ENCODE results near the gene PIMREG.

Gene PIMREG, protein sequence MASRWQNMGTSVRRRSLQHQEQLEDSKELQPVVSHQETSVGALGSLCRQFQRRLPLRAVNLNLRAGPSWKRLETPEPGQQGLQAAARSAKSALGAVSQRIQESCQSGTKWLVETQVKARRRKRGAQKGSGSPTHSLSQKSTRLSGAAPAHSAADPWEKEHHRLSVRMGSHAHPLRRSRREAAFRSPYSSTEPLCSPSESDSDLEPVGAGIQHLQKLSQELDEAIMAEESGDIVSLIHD

DNA sequence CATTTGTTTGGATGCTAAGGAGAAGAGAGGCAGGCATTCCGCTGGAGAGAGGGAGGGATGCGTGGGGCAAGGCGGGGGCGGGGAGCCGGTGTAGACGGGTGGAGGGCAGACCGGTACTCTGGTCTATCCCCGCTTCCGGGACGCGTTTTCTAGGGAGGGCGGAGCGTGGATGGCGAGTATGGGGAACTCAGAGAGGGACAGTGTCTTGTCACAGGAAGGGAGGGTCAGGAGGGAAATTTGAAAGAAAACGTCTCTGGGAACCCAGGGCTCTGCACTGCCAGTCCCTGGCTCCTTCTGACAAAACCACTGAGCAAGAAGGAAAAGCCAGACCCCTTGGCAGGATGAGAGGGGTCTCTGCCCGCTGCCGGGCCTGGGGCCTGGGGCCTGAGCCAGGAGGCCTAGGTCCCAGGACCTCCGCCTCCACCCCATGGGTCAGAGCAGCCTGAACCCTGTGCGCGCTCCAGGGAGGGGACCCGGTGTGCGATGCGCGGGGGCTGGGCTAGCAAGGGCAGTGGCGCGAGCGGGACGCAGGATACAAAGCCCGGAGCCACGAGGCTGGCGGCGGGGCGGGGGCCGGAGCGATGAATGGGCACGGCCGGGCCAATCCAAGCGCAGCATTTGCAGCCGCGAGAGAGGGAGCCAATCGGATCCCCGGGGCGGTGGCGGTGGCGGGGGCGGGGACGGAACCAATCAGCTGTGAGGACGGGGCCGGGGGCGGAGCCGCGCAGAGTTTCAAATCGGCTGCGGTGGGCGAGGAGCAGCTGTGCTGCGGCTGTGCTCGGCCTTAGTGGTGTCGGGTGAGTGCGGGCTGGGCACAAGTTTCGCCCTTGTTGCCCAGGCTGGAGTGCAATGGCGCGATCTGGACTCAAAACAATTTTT, at the start of gene PIMREG:
Gene PIMREG (plus strand): TSS at position 764 of the 879 bp plus-strand sequence. CDS start 656 bp downstream, outside the sequence.
- peak; percentile 99 for DNase-seq (ENCODE audit: low spot score)

DNA sequence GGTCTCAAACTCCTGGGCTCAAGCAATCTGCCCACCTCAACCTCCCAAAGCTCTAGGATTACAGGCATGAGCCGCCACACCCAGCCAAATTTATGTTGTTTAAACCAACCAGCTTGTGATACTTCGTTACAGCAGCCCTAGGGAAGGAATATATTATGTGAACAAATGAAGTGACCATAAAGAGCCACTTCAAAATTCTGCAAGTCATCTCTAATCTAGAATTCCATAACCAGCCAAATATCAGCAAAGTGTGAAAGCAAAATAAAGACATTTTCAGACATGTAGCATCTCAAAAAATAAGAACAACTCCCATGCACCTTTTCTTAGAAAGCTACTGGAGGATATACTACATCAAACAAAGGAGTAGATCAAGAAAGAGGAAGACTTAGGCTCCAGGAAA, 45.3 kb upstream of the PIMREG start:
- no peak for DNase-seq (ENCODE audit: low spot score)

DNA sequence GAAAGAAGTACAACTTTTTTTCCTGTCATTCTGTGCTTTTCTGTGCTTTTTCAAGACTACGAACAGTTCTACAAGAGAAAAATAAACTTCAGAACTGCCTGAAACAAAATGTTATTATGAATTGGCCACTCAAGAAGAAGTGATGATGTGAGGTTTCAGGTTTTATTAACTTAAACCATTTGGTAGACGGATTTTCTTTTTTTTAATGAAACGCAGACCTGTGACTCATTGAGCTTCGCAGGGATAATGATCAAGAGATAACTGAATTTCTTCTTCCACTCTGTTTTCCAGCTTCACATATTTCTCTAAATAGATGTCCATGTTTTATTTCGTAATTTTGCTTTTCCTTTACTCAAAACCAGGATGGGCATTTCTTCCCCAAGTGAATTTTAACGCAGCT, 42.0 kb upstream of the PIMREG start:
- DNase-seq (ENCODE audit: low spot score), result no peak

DNA sequence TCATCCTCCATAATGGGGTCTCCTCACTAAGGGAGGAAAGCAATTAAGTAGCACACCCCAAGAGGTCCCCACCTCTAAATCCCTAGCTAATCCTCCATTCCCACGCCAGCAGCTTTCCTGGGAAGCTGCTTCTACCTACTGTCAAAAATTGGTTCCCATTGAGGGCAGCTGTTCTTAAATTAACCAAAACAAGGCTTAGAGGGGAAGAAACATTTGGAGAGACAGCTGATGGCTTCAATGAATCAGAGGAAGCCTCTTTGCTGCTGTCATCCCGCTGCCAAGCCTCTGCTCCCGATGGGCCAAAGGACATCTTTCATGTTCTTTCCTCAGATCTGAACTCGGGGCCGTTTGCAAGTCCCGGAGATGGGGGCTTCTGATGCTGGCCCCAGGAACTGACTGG, 36.0 kb upstream of the PIMREG start:
- no peak for DNase-seq (ENCODE audit: low spot score)

DNA sequence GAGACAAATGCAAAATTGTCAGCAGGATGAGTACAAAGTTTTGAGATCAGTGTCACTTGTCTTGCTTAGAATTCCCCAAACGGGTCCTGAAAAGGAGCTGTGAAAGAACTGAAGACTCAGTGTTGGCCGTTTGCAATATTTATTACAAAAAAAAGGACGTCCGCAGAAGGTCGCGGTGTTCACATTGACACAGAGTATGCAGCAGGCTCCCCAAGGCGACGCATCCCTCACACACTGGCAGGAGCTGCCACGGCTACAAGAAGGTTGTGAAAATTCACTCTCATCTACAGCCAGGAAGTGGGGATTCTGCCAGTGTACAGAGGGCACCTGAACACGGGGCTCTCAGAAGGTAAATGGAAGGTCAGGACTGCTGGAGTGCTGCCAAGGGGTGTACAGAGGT, 35.5 kb upstream of the PIMREG start:
- no peak for DNase-seq (ENCODE audit: low spot score)

DNA sequence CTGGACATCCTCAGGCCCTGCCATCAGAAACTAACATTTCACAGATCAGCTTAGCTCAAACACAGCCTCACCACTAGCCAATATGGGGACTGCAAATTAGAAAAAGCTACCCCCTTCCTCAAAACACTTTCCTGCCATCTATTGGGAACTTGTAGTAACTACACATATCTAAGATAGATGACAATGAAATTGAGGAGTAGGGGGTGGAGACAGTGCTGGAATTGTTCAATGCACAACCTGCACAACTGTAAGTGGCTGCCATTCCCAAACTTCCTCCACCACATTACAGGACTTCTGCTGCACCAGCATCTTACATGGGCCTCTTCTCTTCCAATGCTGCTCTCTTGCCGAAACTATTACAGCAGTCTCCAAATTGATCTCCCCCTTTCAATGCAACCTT, 31.2 kb upstream of the PIMREG start:
- DNase-seq (ENCODE audit: low spot score), result peak; percentile 61

DNA sequence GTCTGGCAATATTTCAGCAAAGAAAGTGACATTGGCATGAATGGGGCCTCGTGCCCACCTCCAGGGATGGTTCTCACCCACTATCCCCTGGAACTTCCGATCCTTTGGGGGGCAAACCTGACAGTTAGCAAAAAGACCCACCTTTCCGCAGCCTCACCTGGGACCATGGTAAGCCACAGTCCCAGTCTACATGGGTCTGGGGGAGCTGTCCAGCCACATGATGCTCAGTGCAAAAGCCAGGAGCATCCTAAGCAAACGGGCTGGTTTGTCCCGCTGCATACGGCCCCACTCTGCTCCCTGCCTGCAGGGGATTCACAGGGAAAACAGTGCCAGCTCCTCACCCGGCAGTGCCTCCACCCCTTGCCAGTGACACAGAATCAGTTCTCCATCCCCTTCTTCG, 28.6 kb upstream of the PIMREG start:
- no peak for DNase-seq (ENCODE audit: low spot score)

DNA sequence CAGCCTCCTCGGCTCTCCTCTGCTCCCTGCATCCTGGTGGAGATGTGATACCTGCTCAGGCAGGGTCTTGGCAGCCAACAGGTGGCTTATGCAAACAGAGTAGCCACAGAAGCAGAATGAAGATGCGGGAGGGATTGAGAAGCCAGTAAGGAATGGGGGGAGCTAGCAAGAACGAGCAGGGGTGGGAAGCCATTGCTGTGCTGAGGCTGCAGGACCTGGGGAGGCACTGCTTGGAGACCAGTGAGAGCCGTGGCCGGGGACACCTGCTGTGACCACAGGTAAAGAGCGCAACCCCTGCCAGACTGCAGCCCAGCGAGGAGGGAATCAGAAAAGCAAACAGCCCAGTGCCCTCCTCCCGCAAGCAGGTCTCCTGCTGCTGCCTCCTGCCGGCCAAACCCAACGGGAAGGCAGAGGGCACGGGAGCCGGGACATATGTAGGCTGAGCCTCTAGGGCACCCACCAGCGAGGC, 24.0 kb upstream of the PIMREG start:
- peak; percentile 11 for DNase-seq (ENCODE audit: low spot score)

DNA sequence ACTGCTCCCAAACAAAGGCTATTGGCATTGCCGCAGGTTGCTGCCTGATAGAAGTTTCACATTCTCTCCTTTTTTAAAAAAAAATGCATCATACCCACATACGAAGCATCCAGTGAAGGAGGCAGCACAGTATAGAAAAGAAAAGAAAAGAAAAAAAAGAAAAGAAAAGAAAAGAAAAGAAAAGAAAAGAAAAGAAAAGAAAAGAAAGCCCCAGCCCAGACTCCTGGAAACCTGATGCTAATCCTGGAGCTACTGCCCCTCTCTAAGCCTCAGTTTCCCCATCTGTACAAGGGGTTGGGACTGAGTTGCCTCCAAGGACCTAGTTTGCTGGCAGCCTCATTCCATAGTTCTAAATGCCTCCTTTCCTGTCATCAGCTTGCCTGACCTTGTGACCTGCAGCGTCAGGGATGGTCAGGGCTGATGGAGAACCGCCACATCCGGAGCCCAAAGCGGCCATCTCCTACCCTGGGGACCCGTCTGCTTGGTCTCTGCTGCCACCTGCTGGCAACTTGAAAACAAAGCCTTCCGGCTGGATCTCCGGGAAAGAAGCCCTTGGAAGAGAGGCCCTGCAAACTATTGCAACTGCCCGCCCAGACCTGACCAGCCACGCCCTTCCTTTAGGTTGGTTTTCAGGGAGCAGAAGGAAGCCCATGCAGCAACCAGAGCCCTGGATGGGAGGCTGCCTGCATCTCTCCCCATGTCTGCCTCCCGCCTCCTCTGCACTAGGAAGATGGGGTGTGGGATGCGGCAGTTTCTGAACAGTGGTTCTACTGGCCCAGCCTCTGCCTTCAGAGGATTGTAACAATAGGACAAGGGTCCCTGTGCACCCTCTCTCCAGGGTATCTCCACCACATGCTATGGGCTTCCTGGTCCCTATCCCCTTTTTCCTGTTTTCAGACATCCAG, 22.3 kb upstream of the PIMREG start:
- peak; percentile 93 for DNase-seq (ENCODE audit: low spot score)

DNA sequence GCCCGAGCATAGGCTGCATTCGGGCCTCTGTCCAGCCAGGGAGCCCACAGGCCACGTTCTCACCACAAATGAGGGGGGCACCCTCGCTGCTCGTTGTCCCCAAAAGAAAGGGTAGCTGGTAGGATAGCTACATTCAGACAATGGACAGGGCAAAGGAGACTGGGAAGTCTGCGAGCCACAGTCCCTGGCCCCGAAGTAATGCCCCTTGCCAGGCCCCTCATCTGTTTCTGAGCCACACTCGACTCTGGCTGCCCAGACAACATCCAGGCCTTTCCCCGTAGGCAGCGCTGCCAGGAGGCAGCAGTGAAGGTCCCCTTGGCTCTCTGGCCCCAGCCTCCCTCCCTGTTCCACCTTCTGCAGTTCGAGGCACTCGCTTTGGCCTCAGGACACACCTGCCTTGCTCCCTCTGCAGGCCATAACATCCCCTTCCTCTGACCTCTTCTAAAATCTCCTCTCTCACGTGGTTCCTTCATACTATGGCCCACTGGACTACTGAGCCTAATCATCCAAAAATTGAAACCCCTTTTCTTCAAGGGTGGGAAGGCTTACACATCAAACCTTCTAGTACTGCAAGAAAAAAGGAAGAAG, 21.5 kb upstream of the PIMREG start:
- DNase-seq (ENCODE audit: low spot score), result no peak

DNA sequence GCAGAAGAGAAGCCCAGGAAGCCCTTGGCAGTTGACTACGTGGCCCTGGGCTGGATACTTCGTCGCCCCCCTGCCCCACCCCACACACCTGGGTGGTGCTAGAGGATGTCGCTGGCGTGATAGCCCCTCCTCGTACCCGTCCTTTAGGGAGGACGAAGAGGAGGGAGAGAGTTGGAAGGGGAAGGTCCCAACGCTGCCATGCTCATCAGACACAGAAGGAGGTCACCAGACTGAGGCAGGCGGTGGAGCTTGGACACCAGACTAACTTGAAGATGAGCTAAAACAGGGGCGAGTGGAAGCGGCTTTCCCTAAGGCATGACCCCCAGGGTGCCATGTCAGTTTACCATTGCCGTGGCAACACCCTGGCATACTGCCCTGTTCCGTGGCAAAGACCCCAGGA, 20.3 kb upstream of the PIMREG start:
- DNase-seq (ENCODE audit: low spot score), result no peak

DNA sequence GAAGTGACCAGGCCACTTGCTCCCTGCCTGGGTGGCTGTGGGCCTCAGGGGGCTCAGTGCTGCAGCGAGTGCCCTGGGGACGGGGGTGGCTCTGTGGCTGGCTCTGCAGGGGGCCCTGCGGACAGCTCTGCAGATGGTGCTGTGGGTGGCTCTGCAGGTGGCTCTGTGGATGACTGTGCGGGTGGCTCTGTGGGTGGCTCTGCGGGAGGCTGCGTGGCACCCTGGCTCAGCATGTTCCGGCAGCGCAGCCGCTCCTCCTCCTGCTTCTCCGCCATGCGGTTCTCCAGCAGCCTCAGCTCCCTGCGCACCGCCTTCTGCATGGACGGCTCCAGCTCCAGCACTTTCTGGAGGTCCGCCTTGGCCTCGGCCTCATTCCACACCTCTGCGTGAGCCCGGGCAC, 18.8 kb upstream of the PIMREG start:
- DNase-seq (ENCODE audit: low spot score), result no peak

DNA sequence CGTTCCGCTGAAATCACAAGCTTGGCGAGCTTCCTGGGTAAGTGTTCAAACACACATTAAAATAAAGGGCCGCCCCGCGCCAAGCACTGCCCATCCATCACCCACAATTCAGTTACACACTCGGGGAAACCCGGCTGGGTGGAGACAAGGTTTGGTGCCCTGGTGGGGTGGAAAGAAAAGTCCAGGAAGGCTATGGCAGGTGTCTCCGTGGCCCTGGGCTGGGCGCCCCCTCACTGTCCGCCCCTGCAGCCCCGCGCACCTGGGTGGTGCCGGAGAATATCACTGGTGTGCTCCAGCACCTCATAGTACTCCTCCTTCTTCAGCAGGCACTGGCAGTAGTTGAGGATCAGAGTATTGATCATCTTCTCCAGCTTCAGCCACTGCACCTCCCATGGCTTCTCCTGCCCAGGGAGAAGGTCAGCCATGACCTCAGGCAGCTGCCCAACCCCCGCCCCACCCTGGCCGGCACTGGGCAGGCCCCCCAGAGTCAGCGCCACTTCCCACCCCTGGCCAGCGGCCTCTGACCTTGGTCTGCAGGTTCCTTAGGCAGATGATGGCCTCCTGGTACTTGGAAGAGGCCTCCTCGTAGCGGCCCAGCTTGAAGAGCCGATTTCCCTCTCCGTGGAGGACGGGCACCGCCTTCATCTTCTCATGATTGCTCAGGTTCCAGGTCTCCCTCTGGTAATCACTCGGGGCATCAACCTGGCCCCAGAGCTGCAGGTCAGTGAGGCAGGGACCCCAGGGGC, 17.7 kb upstream of the PIMREG start:
- DNase-seq (ENCODE audit: low spot score), result no peak

DNA sequence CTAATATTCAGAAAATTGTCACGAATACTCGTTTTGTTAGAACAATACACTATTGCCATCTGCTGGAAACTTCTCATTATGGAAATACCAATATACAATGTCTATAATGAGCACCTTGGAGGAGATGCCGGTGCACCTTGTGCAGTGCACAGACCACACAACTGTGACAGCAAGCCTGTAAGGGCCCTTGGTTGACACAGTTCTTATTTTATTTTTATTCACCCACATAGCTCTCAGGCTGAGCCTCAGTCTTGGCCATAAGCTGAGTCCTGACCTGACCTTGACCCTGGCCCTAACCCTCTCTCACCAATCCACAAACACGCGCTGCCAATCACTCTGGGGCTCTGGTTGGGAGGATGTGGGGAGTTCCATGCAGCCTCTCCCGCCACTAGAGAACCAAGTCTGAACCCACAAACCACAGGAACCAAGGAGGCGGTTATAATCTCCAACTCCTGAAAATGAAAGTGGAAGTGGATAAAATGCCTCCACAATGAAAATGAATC, 16.9 kb upstream of the PIMREG start:
- peak; percentile 55 for DNase-seq (ENCODE audit: low spot score)

DNA sequence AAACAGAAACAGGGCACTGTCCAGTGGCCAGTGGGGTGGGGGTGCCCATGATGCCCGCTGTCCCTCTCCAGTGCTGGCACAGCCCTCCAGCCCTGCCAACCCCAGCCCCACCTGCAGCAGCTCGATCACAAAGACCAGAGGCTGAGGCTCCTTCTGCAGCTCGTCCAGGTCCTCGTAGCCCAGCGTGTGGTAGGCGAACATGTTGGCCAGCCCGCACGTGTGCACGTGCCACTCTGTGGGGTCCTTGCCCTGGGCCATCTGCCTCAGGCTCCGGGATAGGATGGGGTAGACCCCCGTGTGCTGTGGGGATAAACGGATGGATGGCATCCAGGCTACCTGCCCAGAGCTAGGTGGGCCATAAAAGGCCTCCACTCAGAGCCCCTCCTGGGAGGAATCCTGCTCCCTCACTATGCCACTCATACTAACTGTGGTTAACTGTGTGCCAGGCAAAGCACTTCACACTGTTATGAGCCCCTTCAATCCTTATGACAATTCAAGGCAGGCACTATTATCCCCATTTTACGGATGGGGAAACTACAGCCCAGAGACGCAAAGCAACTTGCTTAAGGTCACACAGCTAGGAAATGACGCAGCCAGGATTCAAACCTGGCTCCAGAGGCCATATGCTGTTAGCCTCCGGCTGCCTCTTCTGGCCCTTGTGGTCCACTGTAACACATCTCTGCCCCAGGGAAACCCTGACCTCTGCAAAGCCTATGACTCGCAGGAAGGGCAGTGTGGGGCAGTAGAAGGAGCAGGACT, 15.9 kb upstream of the PIMREG start:
- DNase-seq (ENCODE audit: low spot score), result no peak

DNA sequence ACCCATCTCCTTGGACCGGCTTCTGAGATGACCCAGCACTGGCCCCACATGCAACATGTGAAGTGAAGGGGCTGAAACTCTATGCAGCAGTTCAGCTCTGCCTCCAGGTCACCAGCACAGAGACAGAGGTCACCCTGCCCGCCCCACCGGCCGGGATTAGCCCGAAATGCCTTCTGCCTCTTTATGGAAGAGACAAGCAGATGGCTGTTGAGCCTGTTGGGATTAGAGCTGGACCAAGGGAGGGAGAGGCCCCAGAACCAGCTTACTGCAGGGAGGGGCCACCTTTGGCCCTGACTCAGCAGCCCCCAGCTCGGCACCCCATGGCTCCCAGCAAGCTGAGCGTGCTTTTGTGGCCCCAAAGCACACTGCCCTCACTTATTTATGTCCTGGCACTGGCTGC, 15.0 kb upstream of the PIMREG start:
- DNase-seq (ENCODE audit: low spot score), result no peak

DNA sequence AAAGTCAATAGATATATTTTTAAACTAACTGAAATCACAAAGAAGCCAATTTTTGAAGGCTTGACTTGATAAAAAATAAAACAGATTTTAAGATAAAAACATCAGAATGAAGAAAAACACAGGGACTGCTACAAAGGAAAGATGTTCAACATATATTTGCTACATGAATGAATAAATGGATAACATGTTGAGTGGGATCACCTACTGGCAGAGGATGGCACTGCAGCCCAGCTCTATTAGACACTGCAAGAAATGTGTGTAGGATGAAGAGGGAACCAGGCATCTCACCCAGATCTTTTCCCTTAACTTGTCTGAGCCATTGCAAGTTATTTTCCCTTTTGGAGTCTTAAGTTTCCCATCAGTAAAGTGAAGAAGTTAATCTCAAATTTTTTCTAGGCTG, 13.5 kb upstream of the PIMREG start:
- no peak for DNase-seq (ENCODE audit: low spot score)

DNA sequence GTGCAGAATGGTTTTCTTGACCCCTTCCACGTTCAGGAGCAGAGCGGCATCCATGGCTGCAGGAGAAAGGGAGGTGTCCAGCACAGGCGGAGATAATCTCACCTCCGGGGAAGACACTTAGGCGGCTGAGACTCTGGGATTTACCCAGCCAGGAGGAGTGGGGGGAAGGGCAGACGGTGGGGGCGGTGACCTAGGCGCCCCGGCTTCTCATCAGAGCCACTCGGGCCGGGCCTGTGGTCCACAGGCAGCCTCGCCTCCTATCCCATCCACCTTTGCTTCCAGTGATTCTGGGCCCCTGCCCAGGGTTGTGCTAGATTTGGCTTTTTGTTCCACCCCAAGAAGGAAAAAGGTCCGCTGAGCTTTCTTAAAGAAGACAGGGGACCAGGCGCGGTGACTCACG, 9.2 kb upstream of the PIMREG start, which contains the start of gene AIPL1:
Gene AIPL1 (minus strand): TSS at position 71 of the 400 bp plus-strand sequence. CDS start 17 bp downstream, at position 54.
- DNase-seq (ENCODE audit: low spot score), result no peak

DNA sequence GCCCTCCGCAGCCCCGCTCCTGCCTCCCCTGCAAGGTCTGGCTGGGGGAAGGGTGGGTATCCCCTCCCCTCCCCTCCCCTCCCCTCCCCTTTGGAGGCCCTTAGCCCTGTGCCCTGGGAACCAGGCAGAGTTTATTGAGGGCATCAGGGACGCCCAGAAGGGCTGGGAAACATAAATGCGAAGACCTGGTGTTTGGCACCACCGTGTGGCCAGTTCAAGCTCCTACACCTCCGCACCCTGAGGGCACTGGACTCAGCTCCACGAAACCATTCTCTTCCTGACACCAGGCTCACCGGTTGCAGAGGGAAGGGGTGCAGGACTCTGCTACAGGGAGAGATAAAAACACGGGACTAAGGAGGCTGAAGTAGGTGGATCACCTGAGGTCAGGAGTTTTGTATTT, 8.3 kb upstream of the PIMREG start:
- peak; percentile 90 for DNase-seq (ENCODE audit: low spot score)

DNA sequence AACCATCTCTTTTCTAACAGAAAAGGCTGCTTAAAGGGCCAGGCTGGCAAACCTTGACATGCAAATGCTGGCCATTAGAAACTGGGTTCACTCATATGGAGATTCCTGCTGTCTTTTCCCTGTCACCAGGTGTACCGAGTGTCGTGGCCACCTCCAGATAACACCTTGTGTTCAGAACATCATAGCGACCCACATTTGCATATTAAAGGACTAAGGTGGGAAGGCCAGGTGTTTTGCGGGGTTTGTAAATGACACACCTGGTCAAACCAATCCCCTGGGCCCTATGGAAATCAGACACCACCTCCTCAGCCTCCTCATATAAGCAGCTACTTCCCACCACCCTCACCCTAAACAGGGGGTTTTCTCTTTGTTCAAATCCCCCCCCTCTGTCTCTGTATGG, 6.8 kb upstream of the PIMREG start:
- DNase-seq (ENCODE audit: low spot score), result no peak

Data from AG08395 (cell line).